Gastrocnemius medialis (tissue), 4 donors: Measurements from ENCODE around the gene MOB1A.

Source experiments
- POLR2A ChIP-seq, 2 donors: fragments of 450-650 bp; IDR thresholded peaks; one replicate each; pipeline ENCODE4 v1.6.1; 2017; ENCODE audit warnings: antibody characterized with exemption in 2 of 2, mild to moderate bottlenecking in 2 of 2, moderate library complexity in 2 of 2
- TF ChIP-seq, protein P1 (sequence below), 5 experiments: fragments of 450-650 bp in 3 of 5; fragments of 200-600 bp in 2 of 5; sonication (generic) in 2 of 5; IDR thresholded peaks in 4 of 5; conservative IDR thresholded peaks in 1 of 5; 1 replicate in 4 of 5; 2 replicates in 1 of 5; pipeline ENCODE4 v1.5.1; 2016 to 2019; ENCODE audit warnings: antibody characterized with exemption in 5 of 5, mild to moderate bottlenecking in 3 of 5, moderate library complexity in 3 of 5

DNA sequence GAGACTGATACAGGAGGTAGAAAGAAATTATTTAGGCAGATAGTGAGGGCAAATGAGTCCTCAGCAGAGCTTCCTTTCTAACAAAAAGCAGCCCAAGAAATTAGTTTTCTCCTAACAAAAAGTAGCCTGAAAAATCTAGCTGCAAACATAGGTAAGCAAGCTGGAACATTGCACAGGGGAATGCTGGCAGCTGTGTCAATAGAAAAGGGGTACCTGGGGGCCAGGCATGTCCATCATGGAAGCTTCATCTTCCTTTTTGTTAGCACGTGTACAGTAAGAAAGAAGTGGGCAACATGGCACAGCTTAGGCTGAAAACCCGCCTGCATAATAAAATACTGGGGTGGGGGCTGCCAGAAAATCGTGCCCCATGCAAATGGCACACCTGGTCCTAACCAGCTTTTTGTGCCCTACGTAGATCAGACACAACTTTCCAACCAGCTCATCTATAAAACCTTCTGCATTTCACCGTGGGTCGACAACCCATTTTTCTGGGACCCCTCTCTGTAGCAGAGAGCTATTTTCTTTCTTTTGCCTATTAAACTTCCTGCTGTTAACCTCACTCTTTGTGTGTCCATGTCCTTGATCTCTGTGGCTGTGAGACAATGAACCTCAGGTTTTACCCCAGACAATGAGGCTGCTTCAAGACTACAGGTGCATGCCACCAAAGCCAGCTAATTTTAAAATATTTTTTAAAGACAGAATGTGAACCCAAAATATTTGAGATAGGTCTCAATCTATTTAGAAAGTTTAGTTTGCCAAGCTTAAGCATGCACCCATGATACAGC is 13.1 kb upstream of the MOB1A start:
- TF ChIP-seq, protein P1, sequence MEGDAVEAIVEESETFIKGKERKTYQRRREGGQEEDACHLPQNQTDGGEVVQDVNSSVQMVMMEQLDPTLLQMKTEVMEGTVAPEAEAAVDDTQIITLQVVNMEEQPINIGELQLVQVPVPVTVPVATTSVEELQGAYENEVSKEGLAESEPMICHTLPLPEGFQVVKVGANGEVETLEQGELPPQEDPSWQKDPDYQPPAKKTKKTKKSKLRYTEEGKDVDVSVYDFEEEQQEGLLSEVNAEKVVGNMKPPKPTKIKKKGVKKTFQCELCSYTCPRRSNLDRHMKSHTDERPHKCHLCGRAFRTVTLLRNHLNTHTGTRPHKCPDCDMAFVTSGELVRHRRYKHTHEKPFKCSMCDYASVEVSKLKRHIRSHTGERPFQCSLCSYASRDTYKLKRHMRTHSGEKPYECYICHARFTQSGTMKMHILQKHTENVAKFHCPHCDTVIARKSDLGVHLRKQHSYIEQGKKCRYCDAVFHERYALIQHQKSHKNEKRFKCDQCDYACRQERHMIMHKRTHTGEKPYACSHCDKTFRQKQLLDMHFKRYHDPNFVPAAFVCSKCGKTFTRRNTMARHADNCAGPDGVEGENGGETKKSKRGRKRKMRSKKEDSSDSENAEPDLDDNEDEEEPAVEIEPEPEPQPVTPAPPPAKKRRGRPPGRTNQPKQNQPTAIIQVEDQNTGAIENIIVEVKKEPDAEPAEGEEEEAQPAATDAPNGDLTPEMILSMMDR (IDR thresholded peaks at IDR 0.05 in 4 of 5, conservative IDR thresholded peaks at IDR 0.05 in 1 of 5), result no peak
- TF ChIP-seq POLR2A (IDR thresholded peaks at IDR 0.05), result no peak
